HG03571 (cell line): Measurements from ENCODE around the gene SGMS1.

Experiments used
- ATAC-seq: cut with Tn5 transposase; IDR thresholded peaks from one replicate; pipeline ENCODE4 v1.9.1; 2021; ENCODE audit not compliant: unreplicated experiment

Gene SGMS1

GRCh38 chr10:50613150-50613549 lies 10.6 kb downstream of the SGMS1 start:
- peak; percentile 50 for ATAC-seq

GRCh38 chr10:50610368-50610767 lies 13.4 kb downstream of the SGMS1 start:
- ATAC-seq, result no peak

- ATAC-seq, result no peak
These were observed 16.3 kb downstream of the SGMS1 start for GRCh38 chr10:50607356-50607925.

GRCh38 chr10:50605951-50606270 lies 17.8 kb downstream of the SGMS1 start:
- ATAC-seq, result no peak

GRCh38 chr10:50605269-50605950 lies 18.3 kb downstream of the SGMS1 start:
- peak; percentile 84 for ATAC-seq

GRCh38 chr10:50604809-50605208 lies 18.9 kb downstream of the SGMS1 start:
- ATAC-seq, result no peak

GRCh38 chr10:50604049-50604640 lies 19.6 kb downstream of the SGMS1 start:
- ATAC-seq, result peak; percentile 53

GRCh38 chr10:50603151-50603850 lies 20.5 kb downstream of the SGMS1 start:
- no peak for ATAC-seq

- no peak for ATAC-seq
These were observed 21.8 kb downstream of the SGMS1 start for GRCh38 chr10:50601974-50602373.

- no peak for ATAC-seq
These were observed 22.8 kb downstream of the SGMS1 start for GRCh38 chr10:50600831-50601477.

- no peak for ATAC-seq
These were observed 23.5 kb downstream of the SGMS1 start for GRCh38 chr10:50600286-50600685.

GRCh38 chr10:50596897-50597296 lies 26.9 kb downstream of the SGMS1 start:
- ATAC-seq, result no peak

GRCh38 chr10:50596456-50596855 lies 27.3 kb downstream of the SGMS1 start:
- ATAC-seq, result no peak

GRCh38 chr10:50595785-50596184 lies 28.0 kb downstream of the SGMS1 start:
- no peak for ATAC-seq

- no peak for ATAC-seq
These were observed 30.0 kb downstream of the SGMS1 start for GRCh38 chr10:50593523-50594376.

- ATAC-seq, result no peak
These were observed 30.8 kb downstream of the SGMS1 start for GRCh38 chr10:50592961-50593418.

- ATAC-seq, result no peak
These were observed 32.8 kb downstream of the SGMS1 start for GRCh38 chr10:50590935-50591334.

GRCh38 chr10:50586740-50587088 lies 37.0 kb downstream of the SGMS1 start:
- no peak for ATAC-seq

- no peak for ATAC-seq
These were observed 37.6 kb downstream of the SGMS1 start for GRCh38 chr10:50585921-50586739.
